Mesenteric fat pad (tissue), 1 donor: ENCODE measurements around the gene C4BPA. TPM values are rescaled to one million over a fixed set of nuclear protein-coding genes. Genes with fewer than 3 reads are reported as not detected.

Experiments
- DNase-seq: peaks from one replicate; pipeline ENCODE4 v3.0.0-alpha.2; 2020; ENCODE audit warnings: low spot score
- total RNA-seq: library from RNA; stranded (reverse); fragmentation: NEBNext Ultra II Directional; extraction: Animal tissue kit (Norgen Biotek cat#: 25700); gene quantifications from one replicate; pipeline ENCODE4 v1.2.1, GENCODE V29; 2021
- donor health status: DM: yes; HTN: yes; CAD: no.

Gene C4BPA
- total RNA-seq, 1 donor from 2014 or later: not detected

GRCh38 chr1:207077012-207077411 lies 27.0 kb upstream of the C4BPA start:
- no peak for DNase-seq

GRCh38 chr1:207077470-207078377 lies 26.3 kb upstream of the C4BPA start:
- no peak for DNase-seq

GRCh38 chr1:207078578-207079132 lies 25.4 kb upstream of the C4BPA start:
- no peak for DNase-seq

GRCh38 chr1:207079706-207080241 lies 24.3 kb upstream of the C4BPA start:
- no peak for DNase-seq

GRCh38 chr1:207081088-207081487 lies 22.9 kb upstream of the C4BPA start:
- DNase-seq: no peak

GRCh38 chr1:207081806-207082205 lies 22.2 kb upstream of the C4BPA start:
- DNase-seq: no peak

GRCh38 chr1:207084232-207084631 lies 19.8 kb upstream of the C4BPA start:
- DNase-seq: no peak

GRCh38 chr1:207084701-207085180 lies 19.3 kb upstream of the C4BPA start:
- DNase-seq: no peak

GRCh38 chr1:207085887-207086286 lies 18.1 kb upstream of the C4BPA start:
- no peak for DNase-seq

- DNase-seq: no peak
Measured at GRCh38 chr1:207088161-207088560, 15.9 kb upstream of the C4BPA start.

- no peak for DNase-seq
Measured at GRCh38 chr1:207088701-207089626, 15.1 kb upstream of the C4BPA start, which contains the start of gene C4BPB. TSS of gene C4BPB (plus strand) at chr1:207088860. CDS start at chr1:207089532, 672 bp downstream.

GRCh38 chr1:207089627-207090355 lies 14.2 kb upstream of the C4BPA start:
- DNase-seq: no peak

GRCh38 chr1:207091200-207091908 lies 12.7 kb upstream of the C4BPA start:
- DNase-seq: no peak

GRCh38 chr1:207093944-207094343 lies 10.1 kb upstream of the C4BPA start:
- DNase-seq: no peak

GRCh38 chr1:207097871-207098324 lies 6.1 kb upstream of the C4BPA start:
- DNase-seq: no peak

GRCh38 chr1:207101720-207102119 lies 2.3 kb upstream of the C4BPA start:
- DNase-seq: no peak

- no peak for DNase-seq
Measured at GRCh38 chr1:207102146-207102545, 1.9 kb upstream of the C4BPA start.

GRCh38 chr1:207102659-207103058 lies 1.4 kb upstream of the C4BPA start:
- no peak for DNase-seq

GRCh38 chr1:207109004-207109403 lies 5.0 kb downstream of the C4BPA start:
- DNase-seq: no peak
